ENCODE measurements around the gene LUZP4. TPM values are rescaled to one million over a fixed set of nuclear protein-coding genes. Genes with fewer than 3 reads are reported as not detected.

LUZP4 gene
- total and polyA plus RNA-seq, 2 of the 8 experiments (the other 6 are each of a cell fraction or from before 2014, with no cell fraction given): 0.17 TPM; not detected in 1

GRCh38 chrX:115345615-115346014 lies 56.1 kb downstream of the LUZP4 start:
- no peaks in the 10 kb centered on the region for H3K9me3 ChIP-seq (ENCODE audit: insufficient read depth in 2 of 2, low read depth in 1 of 2, low read length in 1 of 2)
- CTCF ChIA-PET (ENCODE audit: partially characterized antibody): interaction anchor here (0.5 to 1.1 kb wide), 5 partner anchors 18 to 335 kb away, joined by 3 to 4 read pairs (median 3); no protein-coding TSS in a partner anchor
- no peaks in the 10 kb centered on the region for H3K79me1 ChIP-seq (ENCODE audit: low read depth, low read length)
- DNase-seq (ENCODE audit: low read depth in 1 of 2, low spot score in 2 of 2) (no peak), FAIRE-seq (peak; percentile 19)
- H4K8ac ChIP-seq (ENCODE audit: extremely low read depth, insufficient read depth, low read length): no peak overlapping the region
- no peaks in the 10 kb centered on the region for H4K20me1 ChIP-seq (replicated peaks in 1 of 2; ENCODE audit: control insufficient read depth in 1 of 2, insufficient read depth in 2 of 2, low read length in 2 of 2)
- H3K36me3 ChIP-seq (ENCODE audit: control insufficient read depth in 2 of 4, insufficient read depth in 4 of 4, low read length in 3 of 4): no peaks in the 10 kb centered on the region
- peaks cover 0 to 3% (median 0%) of the 10 kb centered on the region in 4 experiments; a peak in 1 of 7 replicates for H3K4me1 ChIP-seq (replicated peaks in 1 of 4; ENCODE audit: control insufficient read depth in 3 of 4, insufficient read depth in 4 of 4, low read length in 3 of 4)
- no peak overlapping the region for H4K5ac ChIP-seq (ENCODE audit: insufficient read length, low read depth, low read length)
- POLR2A ChIA-PET (ENCODE audit: partially characterized antibody): no interaction called here
- no peak overlapping the region; the same call in 1 of the 2 replicates for H3K18ac ChIP-seq (ENCODE audit: extremely low read depth, low read length)
- H3K4me2 ChIP-seq (ENCODE audit: insufficient read depth in 1 of 2, low read depth in 2 of 2, low read length in 2 of 2): no peak overlapping the region
- no peak overlapping the region for H3K56ac ChIP-seq (replicated peaks; ENCODE audit: insufficient read length, low read depth, low read length)
- H3K14ac ChIP-seq (ENCODE audit: insufficient read length): no peak overlapping the region
- no peaks in the 10 kb centered on the region for H3K27me3 ChIP-seq (replicated peaks in 1 of 4; ENCODE audit: control insufficient read depth in 3 of 4, extremely low read depth in 1 of 4, insufficient read depth in 3 of 4, low read length in 3 of 4)
- H2BK20ac ChIP-seq (ENCODE audit: low read length): no peak overlapping the region
- no peak overlapping the region for H3K4me3 ChIP-seq (ENCODE audit: extremely low read depth in 1 of 4, insufficient read depth in 2 of 4, low read depth in 3 of 4, low read length in 4 of 4)
- no peaks in the 10 kb centered on the region for H3K23me2 ChIP-seq (ENCODE audit: low read depth, low read length)
- 52% methylated on average over 3 of the region's 3 CpGs; no CpG with 5 or more reads in 1 of the 2 experiments for WGBS, 2 experiments (ENCODE audit: extremely low coverage in 1 of 2, insufficient coverage in 1 of 2, insufficient read length in 1 of 2, insufficient replicate concordance in 2 of 2, low coverage in 1 of 2, low lambda C conversion rate in 2 of 2, missing lambda C conversion rate in 1 of 2)
- H2AFZ ChIP-seq (ENCODE audit: low read length): no peak overlapping the region
- no peak overlapping the region for H2BK120ac ChIP-seq (replicated peaks; ENCODE audit: low read depth, low read length)
- no peak overlapping the region for H2BK12ac ChIP-seq (ENCODE audit: low read depth, low read length)
- no peak overlapping the region for H2BK5ac ChIP-seq (ENCODE audit: low read depth, low read length)
- no peak overlapping the region for H3K9ac ChIP-seq (replicated peaks in 1 of 4; ENCODE audit: extremely low read depth in 1 of 4, low read depth in 3 of 4, low read length in 3 of 4)
- no peak overlapping the region for H4K91ac ChIP-seq (replicated peaks; ENCODE audit: insufficient read length, low read length)
- no peak overlapping the region for H2AK5ac ChIP-seq (ENCODE audit: low read depth, low read length)
- H3K23ac ChIP-seq (ENCODE audit: insufficient read length): no peak overlapping the region
- H3K27ac ChIP-seq (ENCODE audit: low read depth, low read length): no peak overlapping the region
- H3K4ac ChIP-seq (replicated peaks; ENCODE audit: insufficient read length, low read depth, low read length): no peak overlapping the region
- H2BK15ac ChIP-seq (ENCODE audit: low read length): no peak overlapping the region
- H3K79me2 ChIP-seq (ENCODE audit: control insufficient read depth in 1 of 2, insufficient read depth in 2 of 2, low read length in 2 of 2): no peaks in the 10 kb centered on the region
- no peak for TF ChIP-seq BACH1 (IDR thresholded peaks at IDR 0.05; ENCODE audit: low read length)
- TF ChIP-seq CTBP2 (IDR thresholded peaks at IDR 0.05; ENCODE audit: borderline replicate concordance, insufficient read depth, insufficient read length, low read length): no peak
- TF ChIP-seq NANOG (IDR thresholded peaks at IDR 0.05; ENCODE audit: insufficient read depth, low read depth, low read length, poor library complexity, severe bottlenecking): no peak
- no peak for TF ChIP-seq MAFK (IDR thresholded peaks at IDR 0.05; ENCODE audit: low read depth, low read length)
- no peak for TF ChIP-seq RNF2 (IDR thresholded peaks at IDR 0.05; ENCODE audit: borderline replicate concordance, low read depth, low read length, missing control alignments, poor library complexity, severe bottlenecking)
- no peak for TF ChIP-seq SIRT6 (IDR thresholded peaks at IDR 0.05; ENCODE audit: low read length)
- no peak for TF ChIP-seq KDM4A (IDR thresholded peaks at IDR 0.05; ENCODE audit: low read depth, low read length, severe bottlenecking)
- TF ChIP-seq GABPA (IDR thresholded peaks at IDR 0.05; ENCODE audit: borderline replicate concordance, insufficient read depth, low read length): no peak
- TF ChIP-seq BCL11A (IDR thresholded peaks at IDR 0.05; ENCODE audit: low read depth in 2 of 2, low read length in 2 of 2): no peak
- TF ChIP-seq EP300 (IDR thresholded peaks at IDR 0.05; ENCODE audit: borderline replicate concordance in 1 of 2, low read depth in 2 of 2, low read length in 2 of 2): no peak
- no peak for TF ChIP-seq CEBPB (IDR thresholded peaks at IDR 0.05; ENCODE audit: low read depth, low read length)
- TF ChIP-seq POU5F1 (IDR thresholded peaks at IDR 0.05; ENCODE audit: low read depth, low read length): no peak
- no peak for TF ChIP-seq MAX (IDR thresholded peaks at IDR 0.05)
- no peak for TF ChIP-seq NRF1 (IDR thresholded peaks at IDR 0.05; ENCODE audit: low read depth, low read length)
